HL-60 (cell line): Measurements from ENCODE around the gene MDC1.

Source experiments
- DNase-seq, 2 experiments: peaks; one replicate each; pipeline ENCODE4 v3.0.0-alpha.2; 2010 to 2020; ENCODE audit warnings: low read depth in 1 of 2, low spot score in 1 of 2
- H3K27ac ChIP-seq: fragments of 250-450 bp; sonication (Bioruptor Pico); replicated peaks from 2 replicates; pipeline ENCODE4 v1.5.1; 2020; ENCODE audit warnings: mild to moderate bottlenecking, moderate library complexity
- H3K27me3 ChIP-seq: fragments of 250-450 bp; sonication (Bioruptor Pico); 2 replicates; pipeline ENCODE4 v1.5.1; 2021; ENCODE audit warnings: mild to moderate bottlenecking, moderate library complexity; ENCODE audit not compliant: insufficient read depth, poor library complexity, severe bottlenecking
- H3K4me3 ChIP-seq: replicated peaks from 2 replicates; pipeline ENCODE4 v1.5.1; 2011; ENCODE audit warnings: mild to moderate bottlenecking, control low read depth, low read length; ENCODE audit not compliant: insufficient read depth
- CTCF ChIP-seq: IDR thresholded peaks from one replicate; pipeline ENCODE4 v1.5.1; 2011; ENCODE audit warnings: low read length, control low read depth, inconsistent platforms; ENCODE audit not compliant: insufficient read depth
- GABPA ChIP-seq: IDR thresholded peaks from 2 replicates; pipeline ENCODE4 v1.6.1; 2012; ENCODE audit warnings: low read depth
- POLR2AphosphoS5 ChIP-seq: IDR thresholded peaks from 2 replicates; pipeline ENCODE4 v1.6.1; 2012; ENCODE audit warnings: low read depth
- REST ChIP-seq: IDR thresholded peaks from 2 replicates; pipeline ENCODE4 v1.6.1; 2012; ENCODE audit warnings: low read depth; ENCODE audit not compliant: insufficient replicate concordance
- SPI1 ChIP-seq: IDR thresholded peaks from 2 replicates; pipeline ENCODE4 v1.6.1; 2012; ENCODE audit warnings: low read depth, mild to moderate bottlenecking, borderline replicate concordance

Gene MDC1

GRCh38 chr6:30711758-30712380, 5.2 kb downstream of the MDC1 start:
- no peaks in the 10 kb centered on the region for H3K27me3 ChIP-seq
- H3K4me3 ChIP-seq, result no peak overlapping the region
- no peak for DNase-seq
- TF ChIP-seq REST (no peak), CTCF (no peak), GABPA (no peak), POLR2AphosphoS5 (no peak)
- H3K27ac ChIP-seq, result no peak overlapping the region

GRCh38 chr6:30709101-30709868, 7.8 kb downstream of the MDC1 start:
- Histone ChIP-seq H3K4me3 (no peak overlapping the region), H3K27me3 (no peaks in the 10 kb centered on the region), H3K27ac (no peak overlapping the region)
- TF ChIP-seq POLR2AphosphoS5 (no peak), GABPA (no peak), REST (no peak), SPI1 (no peak), CTCF (no peak)
- DNase-seq, result no peak

- TF ChIP-seq REST (no peak), SPI1 (no peak), CTCF (no peak), GABPA (no peak), POLR2AphosphoS5 (no peak)
- Histone ChIP-seq H3K27me3 (no peaks in the 10 kb centered on the region), H3K4me3 (no peak overlapping the region), H3K27ac (no peak overlapping the region)
- DNase-seq, result no peak
Observed at GRCh38 chr6:30707281-30707850, 9.7 kb downstream of the MDC1 start.
